Thyroid gland (tissue), 4 donors: Measurements from ENCODE around the gene PTCH1. TPM values are rescaled to one million over a fixed set of nuclear protein-coding genes. Genes with fewer than 3 reads are reported as not detected.
A peak's percentile ranks its signal among the peaks of the same experiment; 100 is the strongest.

Source experiments
- DNase-seq, 2 donors: peaks; one replicate each; pipeline ENCODE4 v3.0.0-alpha.2; 2019
- H3K27ac ChIP-seq, 3 donors: fragments of 200-600 bp; sonication (generic); 1 replicate in 2 of 3; 2 replicates in 1 of 3; pipeline ENCODE4 v1.5.1; 2016 to 2019; ENCODE audit warnings: mild to moderate bottlenecking in 1 of 3, moderate library complexity in 1 of 3
- H3K27me3 ChIP-seq: fragments of 200-600 bp; sonication (generic); one replicate; pipeline ENCODE4 v1.5.1; 2019
- H3K36me3 ChIP-seq, 2 donors: fragments of 200-600 bp; sonication (generic); one replicate each; pipeline ENCODE4 v1.5.1; 2016 to 2019
- H3K4me1 ChIP-seq, 2 donors: fragments of 200-600 bp; sonication (generic); one replicate each; pipeline ENCODE4 v1.5.1; 2017 to 2019
- H3K4me3 ChIP-seq, 3 donors: fragments of 200-600 bp; sonication (generic); replicated peaks in 1 of 3; 1 replicate in 2 of 3; 2 replicates in 1 of 3; pipeline ENCODE4 v1.5.1; 2016; ENCODE audit warnings: mild to moderate bottlenecking in 1 of 3
- H3K9me3 ChIP-seq: fragments of 200-600 bp; sonication (generic); one replicate; pipeline ENCODE4 v1.5.1; 2017
- CTCF ChIP-seq, 6 experiments: fragments of 200-600 bp in 3 of 6; fragments of 450-650 bp in 3 of 6; sonication (generic) in 3 of 6; IDR thresholded peaks; one replicate each; pipeline ENCODE4 v1.5.1; 2016 to 2019; ENCODE audit warnings: antibody characterized with exemption in 6 of 6, mild to moderate bottlenecking in 2 of 6, inconsistent platforms in 1 of 6, moderate library complexity in 1 of 6
- POLR2A ChIP-seq, 2 donors: fragments of 450-650 bp; IDR thresholded peaks; one replicate each; pipeline ENCODE4 v1.6.1; 2017; ENCODE audit warnings: antibody characterized with exemption in 2 of 2, mild to moderate bottlenecking in 2 of 2, moderate library complexity in 1 of 2
- WGBS, 2 donors: methylation state at CpG; one replicate each; pipeline ENCODE4 v1.1.5; 2017; 5-methylcytosine and 5-hydroxymethylcytosine counted together
- intact Hi-C: fragments of 100-400 bp; cut with DNase I; formaldehyde crosslinking; loops from one replicate; pipeline ENCODE4 v1.15.1; 2023
- total RNA-seq, 4 donors: library from RNA; depleted of rRNA; stranded (reverse); fragments of >200 nt; gene quantifications; one replicate each; pipeline ENCODE4 v1.2.3, GENCODE V29; 2016

The PTCH1 gene
- total RNA-seq, 4 donors from 2014 or later: 10.7 to 293 (median 16.3) TPM

GRCh38 chr9:95499847-95500246 is 16.9 kb downstream of the PTCH1 start:
- Histone ChIP-seq H3K27me3 (no peaks in the 10 kb centered on the region), H3K27ac (peak overlapping the region in 2 of 3 donors; percentile 33 to 40), H3K4me3 (no peak overlapping the region), H3K9me3 (no peaks in the 10 kb centered on the region), H3K36me3 (no peaks in the 10 kb centered on the region), H3K4me1 (peaks cover 27 to 47% of the 10 kb centered on the region in 2 donors)
- WGBS, 2 donors: 51 to 55% methylated on average over 9 of the region's 9 CpGs
- peak; percentile 65 to 68 for DNase-seq
- TF ChIP-seq POLR2A (IDR thresholded peaks at IDR 0.05): no peak
- TF ChIP-seq CTCF (IDR thresholded peaks at IDR 0.05): no peak
- intact Hi-C loops: loop anchor here (5.0 kb wide), 1 partner anchor 38 kb away; no protein-coding TSS in a partner anchor

GRCh38 chr9:95499046-95499676 is 17.6 kb downstream of the PTCH1 start:
- TF ChIP-seq POLR2A (IDR thresholded peaks at IDR 0.05) (no peak), CTCF (IDR thresholded peaks at IDR 0.05) (no peak)
- 82% methylated on average over 6 of the region's 6 CpGs for WGBS, 2 donors
- Histone ChIP-seq H3K9me3 (no peaks in the 10 kb centered on the region), H3K36me3 (no peaks in the 10 kb centered on the region), H3K27me3 (no peaks in the 10 kb centered on the region), H3K4me1 (peaks cover 23 to 45% of the 10 kb centered on the region in 2 donors), H3K27ac (no peak overlapping the region), H3K4me3 (no peak overlapping the region)
- DNase-seq: peak in 1 of 2 donors; percentile 16
- intact Hi-C loops: loop anchor here (5.0 kb wide), 1 partner anchor 37 kb away; no protein-coding TSS in a partner anchor

- 77 to 91% methylated on average over 4 of the region's 4 CpGs for WGBS, 2 donors
- H3K27ac ChIP-seq: no peak overlapping the region
- peaks cover 23 to 48% of the 10 kb centered on the region in 2 donors for H3K4me1 ChIP-seq
- H3K27me3 ChIP-seq: no peaks in the 10 kb centered on the region
- TF ChIP-seq CTCF (IDR thresholded peaks at IDR 0.05): no peak
- TF ChIP-seq POLR2A (IDR thresholded peaks at IDR 0.05): no peak
- intact Hi-C loops: loop anchor here (5.0 kb wide), 1 partner anchor 36 kb away; no protein-coding TSS in a partner anchor
- H3K4me3 ChIP-seq: no peak overlapping the region
- DNase-seq: no peak
- H3K36me3 ChIP-seq: no peaks in the 10 kb centered on the region
- no peaks in the 10 kb centered on the region for H3K9me3 ChIP-seq
Measured at GRCh38 chr9:95498641-95499040, 18.1 kb downstream of the PTCH1 start.

DNA sequence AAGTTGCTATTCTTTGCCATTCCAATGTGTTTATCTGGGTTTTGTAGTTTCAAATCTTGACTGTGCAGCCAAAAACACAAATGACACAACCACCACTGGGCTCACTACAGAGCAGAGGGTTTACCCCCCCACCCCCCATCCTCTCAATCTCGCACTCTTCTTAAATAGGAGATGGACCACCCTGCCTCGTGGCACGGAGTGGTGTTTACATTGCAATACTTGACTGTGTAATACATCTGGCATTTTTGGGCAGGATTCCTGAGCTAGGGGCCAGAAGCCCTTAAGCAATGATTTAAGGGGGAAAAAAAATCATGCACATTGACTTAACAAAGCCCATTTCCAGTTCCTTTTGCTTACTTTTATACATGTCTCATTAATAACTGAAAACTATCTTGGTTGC is 19.0 kb downstream of the PTCH1 start:
- Histone ChIP-seq H3K36me3 (no peaks in the 10 kb centered on the region), H3K4me1 (peaks cover 20 to 48% of the 10 kb centered on the region in 2 donors), H3K9me3 (no peaks in the 10 kb centered on the region), H3K27ac (no peak overlapping the region), H3K27me3 (no peaks in the 10 kb centered on the region), H3K4me3 (no peak overlapping the region)
- DNase-seq: no peak
- intact Hi-C loops: loop anchor here (5.0 kb wide), 1 partner anchor 35 kb away; no protein-coding TSS in a partner anchor
- TF ChIP-seq CTCF (IDR thresholded peaks at IDR 0.05) (no peak), POLR2A (IDR thresholded peaks at IDR 0.05) (no peak)
- 27 to 35% methylated on average over 3 of the region's 3 CpGs for WGBS, 2 donors

DNA sequence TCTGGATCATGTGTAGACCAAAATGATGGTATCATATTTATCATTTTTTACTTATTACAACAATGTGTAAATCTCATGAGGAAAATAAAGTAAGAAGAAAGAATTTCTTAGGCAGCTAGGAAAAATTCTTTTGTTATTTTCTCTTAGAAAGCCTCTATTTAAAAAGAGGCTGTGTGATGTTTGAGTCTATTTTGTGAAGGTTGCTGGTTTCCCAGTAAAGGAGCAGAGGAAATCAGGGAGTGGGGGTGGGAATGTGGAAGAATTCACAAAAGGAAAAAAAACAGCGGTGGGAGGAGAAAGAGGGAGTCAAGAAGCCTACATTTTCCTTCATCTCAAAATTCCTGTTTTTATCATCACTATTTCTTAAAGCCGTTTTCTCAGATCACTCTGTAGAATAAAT is 20.1 kb downstream of the PTCH1 start:
- no peak for TF ChIP-seq POLR2A (IDR thresholded peaks at IDR 0.05)
- no peak for TF ChIP-seq CTCF (IDR thresholded peaks at IDR 0.05)
- 75 to 83% methylated on average over 2 of the region's 2 CpGs for WGBS, 2 donors
- Histone ChIP-seq H3K4me3 (no peak overlapping the region), H3K27me3 (no peaks in the 10 kb centered on the region), H3K4me1 (peaks cover 20 to 42% of the 10 kb centered on the region in 2 donors), H3K36me3 (no peaks in the 10 kb centered on the region), H3K27ac (no peak overlapping the region), H3K9me3 (no peaks in the 10 kb centered on the region)
- intact Hi-C loops: loop anchor here (5.0 kb wide), 1 partner anchor 34 kb away; no protein-coding TSS in a partner anchor
- no peak for DNase-seq
